GM12878 (cell line): ENCODE results near the gene SHFL. TPM values are rescaled to one million over a fixed set of nuclear protein-coding genes. Genes with fewer than 3 reads are reported as not detected.

Experiments
- CEBPZ ChIP-seq: fragments of 150-350 bp; IDR thresholded peaks from 2 replicates; pipeline ENCODE4 v1.6.1; 2016; ENCODE audit warnings: low read depth, low read length
- E2F8 ChIP-seq: fragments of 450-650 bp; IDR thresholded peaks from 2 replicates; pipeline ENCODE4 v1.6.1; 2018; ENCODE audit warnings: mild to moderate bottlenecking, low read depth, moderate library complexity; ENCODE audit not compliant: partially characterized antibody
- ESRRA ChIP-seq: IDR thresholded peaks from 2 replicates; pipeline ENCODE4 v1.6.1; 2012; ENCODE audit warnings: mild to moderate bottlenecking, low read length, improper control_type of control experiment
- FOXM1 ChIP-seq: IDR thresholded peaks from 2 replicates; pipeline ENCODE4 v1.6.1; 2012; ENCODE audit warnings: low read depth, mild to moderate bottlenecking, inconsistent platforms, low read length, moderate library complexity
- HSF1 ChIP-seq: fragments of 150-350 bp; IDR thresholded peaks from 2 replicates; pipeline ENCODE4 v1.6.1; 2014; ENCODE audit warnings: mild to moderate bottlenecking, low read depth, low read length
- JUNB ChIP-seq: IDR thresholded peaks from 2 replicates; pipeline ENCODE4 v1.6.1; 2016; ENCODE audit warnings: antibody characterized with exemption, mild to moderate bottlenecking
- LARP7 ChIP-seq: fragments of 450-650 bp; IDR thresholded peaks from 2 replicates; pipeline ENCODE4 v1.6.1; 2017; ENCODE audit warnings: mild to moderate bottlenecking
- MLLT1 ChIP-seq: fragments of 450-650 bp; IDR thresholded peaks from 2 replicates; pipeline ENCODE4 v1.6.1; 2016; ENCODE audit warnings: mild to moderate bottlenecking
- POLR2AphosphoS5 ChIP-seq: IDR thresholded peaks from 2 replicates; pipeline ENCODE4 v1.6.1; 2011; ENCODE audit warnings: mild to moderate bottlenecking, low read length, inconsistent platforms
- POU2F2 ChIP-seq: IDR thresholded peaks from 3 replicates; pipeline ENCODE4 v1.6.1; 2011; ENCODE audit warnings: low read depth, mild to moderate bottlenecking, low read length, borderline replicate concordance
- RB1 ChIP-seq: fragments of 450-650 bp; formaldehyde crosslinking; IDR thresholded peaks from 2 replicates; pipeline ENCODE4 v1.6.1; 2017; ENCODE audit warnings: mild to moderate bottlenecking, borderline replicate concordance
- RCOR1 ChIP-seq: conservative IDR thresholded peaks from 2 replicates; pipeline ENCODE4 v1.6.1; 2012; ENCODE audit warnings: low read depth, low read length, improper control_type of control experiment
- SMAD5 ChIP-seq: IDR thresholded peaks from 2 replicates; pipeline ENCODE4 v1.6.1; 2016; ENCODE audit warnings: antibody characterized with exemption, low read depth
- STAT3 ChIP-seq: IDR thresholded peaks from 2 replicates; pipeline ENCODE4 v1.6.1; 2011; ENCODE audit warnings: low read depth, low read length, improper control_type of control experiment
- SUZ12 ChIP-seq: fragments of 200-600 bp; sonication (generic); IDR thresholded peaks from one replicate; pipeline ENCODE4 v1.6.1; 2018; ENCODE audit warnings: antibody characterized with exemption, mild to moderate bottlenecking; ENCODE audit not compliant: unreplicated experiment
- TCF12 ChIP-seq: IDR thresholded peaks from 2 replicates; pipeline ENCODE4 v1.6.1; 2011; ENCODE audit warnings: low read depth, mild to moderate bottlenecking, low read length
- ZSCAN29 ChIP-seq: fragments of 450-650 bp; IDR thresholded peaks from 2 replicates; pipeline ENCODE4 v1.6.1; 2017; ENCODE audit warnings: mild to moderate bottlenecking, moderate library complexity
- polyA plus RNA-seq, 11 experiments: library from polyadenylated mRNA; depleted of rRNA in 4 of 11; unstranded in 6 of 11; stranded (reverse) in 5 of 11; fragments of >200 nt; fragmentation: Nextera tagmentation in 4 of 11; fragmentation: Illumina TruSeq in 1 of 11; extraction: Ambion mirVana in 4 of 11; extraction: Trizol in 1 of 11; gene quantifications; 1 replicate in 1 of 11; 2 replicates in 10 of 11; pipeline versions ENCODE4 v1.2.1 to v1.2.3, GENCODE V29; 2011 to 2016; ENCODE audit warnings: inconsistent platforms in 2 of 11, missing spikeins in 2 of 11, low read depth in 1 of 11
- total RNA-seq, 4 experiments: library from RNA; depleted of rRNA in 3 of 4; stranded (reverse); fragments of >200 nt in 3 of 4; fragmentation: Illumina TruSeq in 1 of 4; extraction: Trizol in 1 of 4; gene quantifications; 2 replicates each; pipeline versions ENCODE4 v1.2.1 to v1.2.3, GENCODE V29; 2013 to 2021

Gene SHFL
- total and polyA plus RNA-seq, 10 of the 15 experiments (the other 5 are each of a cell fraction or from before 2014, with no cell fraction given), result 8.0 to 83.8 (median 40.7) TPM

GRCh38 chr19:10112895-10113591, 26.9 kb downstream of the SHFL start (continued):
- TF ChIP-seq CEBPZ (no peak), SUZ12 (no peak), RCOR1 (no peak), ZSCAN29 (no peak), JUNB (no peak), POU2F2 (peak; percentile 24; the same call in 1 of the 3 replicates), POLR2AphosphoS5 (peak; percentile 83; the same call in 1 of the 2 replicates), E2F8 (peak; percentile 23), TCF12 (0 out of 2 replicates have a peak, but pooled peaks have one; percentile 45), ESRRA (peak; percentile 49; the same call in 1 of the 2 replicates), RB1 (peak; percentile 75), LARP7 (no peak), STAT3 (no peak), MLLT1 (no peak), SMAD5 (no peak), FOXM1 (no peak), HSF1 (no peak)
